NK-92 (cell line): Measurements from ENCODE around the gene BAMBI.

Experiments used
- DNase-seq: peaks from one replicate; lab custom pipeline; 2025; ENCODE audit not compliant: unreplicated experiment; lab: John Stamatoyannopoulos, UW

Gene BAMBI

GRCh38 chr10:28674782-28675181, 2.5 kb upstream of the BAMBI start:
- DNase-seq = no peak

- DNase-seq = no peak
These were observed 874 bp upstream of the BAMBI start for GRCh38 chr10:28676326-28676967.

GRCh38 chr10:28677888-28678686, 766 bp downstream of the BAMBI start:
- DNase-seq = no peak

DNA sequence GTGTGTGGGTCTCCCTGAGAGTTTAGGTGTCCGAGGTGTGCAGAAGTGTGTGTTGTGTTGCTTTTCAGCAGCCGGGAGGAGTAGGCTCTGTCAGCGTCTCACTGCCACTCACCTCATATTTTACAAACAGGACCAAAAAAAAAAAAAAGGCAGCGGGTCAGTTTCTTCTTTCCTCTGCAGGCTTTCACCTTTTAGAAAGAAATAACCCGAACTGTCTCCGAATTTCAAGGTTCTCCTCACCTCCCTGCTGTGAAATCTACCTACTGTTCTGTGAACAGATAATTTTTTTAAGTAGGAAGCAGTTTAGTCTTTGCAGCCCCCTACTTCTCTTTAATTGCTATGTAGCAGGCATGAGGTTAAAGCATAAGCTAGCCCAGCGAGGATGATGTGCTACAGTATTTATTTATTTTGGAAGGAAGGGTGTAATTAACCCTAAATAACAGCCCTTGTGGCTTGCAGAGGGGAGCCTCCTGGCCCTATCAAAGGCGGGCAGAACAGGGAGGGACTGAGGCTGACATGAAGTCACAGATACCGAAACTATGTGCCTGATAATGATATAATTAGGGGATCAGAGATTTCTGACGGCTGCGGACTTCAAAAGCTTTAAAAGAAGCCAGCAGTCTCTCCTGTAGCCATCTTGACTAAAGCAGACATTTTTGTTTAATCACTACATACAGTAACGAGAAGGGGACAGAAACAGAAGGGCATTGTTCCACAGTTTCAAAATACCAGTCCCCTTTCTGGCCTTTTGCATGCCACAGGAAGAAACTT, 1.6 kb downstream of the BAMBI start:
- no peak for DNase-seq

GRCh38 chr10:28679581-28680357, 2.4 kb downstream of the BAMBI start:
- no peak for DNase-seq

- no peak for DNase-seq
These were observed 3.0 kb downstream of the BAMBI start for GRCh38 chr10:28680358-28680752.

DNA sequence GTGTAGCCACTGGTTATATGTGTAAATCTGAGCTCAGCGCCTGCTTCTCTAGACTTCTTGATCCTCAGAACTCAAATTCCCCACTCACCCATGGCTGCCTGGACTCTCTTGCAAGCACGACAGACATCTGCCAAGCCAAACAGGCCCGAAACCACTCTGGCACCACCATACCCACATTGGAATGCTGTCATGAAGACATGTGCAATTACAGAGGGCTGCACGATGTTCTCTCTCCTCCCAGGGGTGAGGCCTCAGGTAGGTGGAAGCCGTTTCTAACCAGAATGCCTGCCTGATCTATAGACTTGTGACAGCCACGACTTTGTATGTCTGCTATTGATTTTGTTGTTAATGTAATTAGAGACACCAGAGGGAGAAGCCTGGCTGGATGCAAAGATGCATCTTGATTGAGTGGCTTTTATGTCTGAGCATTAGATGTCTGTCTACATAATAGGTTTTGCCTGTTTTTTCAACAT, 4.0 kb downstream of the BAMBI start:
- no peak for DNase-seq

DNA sequence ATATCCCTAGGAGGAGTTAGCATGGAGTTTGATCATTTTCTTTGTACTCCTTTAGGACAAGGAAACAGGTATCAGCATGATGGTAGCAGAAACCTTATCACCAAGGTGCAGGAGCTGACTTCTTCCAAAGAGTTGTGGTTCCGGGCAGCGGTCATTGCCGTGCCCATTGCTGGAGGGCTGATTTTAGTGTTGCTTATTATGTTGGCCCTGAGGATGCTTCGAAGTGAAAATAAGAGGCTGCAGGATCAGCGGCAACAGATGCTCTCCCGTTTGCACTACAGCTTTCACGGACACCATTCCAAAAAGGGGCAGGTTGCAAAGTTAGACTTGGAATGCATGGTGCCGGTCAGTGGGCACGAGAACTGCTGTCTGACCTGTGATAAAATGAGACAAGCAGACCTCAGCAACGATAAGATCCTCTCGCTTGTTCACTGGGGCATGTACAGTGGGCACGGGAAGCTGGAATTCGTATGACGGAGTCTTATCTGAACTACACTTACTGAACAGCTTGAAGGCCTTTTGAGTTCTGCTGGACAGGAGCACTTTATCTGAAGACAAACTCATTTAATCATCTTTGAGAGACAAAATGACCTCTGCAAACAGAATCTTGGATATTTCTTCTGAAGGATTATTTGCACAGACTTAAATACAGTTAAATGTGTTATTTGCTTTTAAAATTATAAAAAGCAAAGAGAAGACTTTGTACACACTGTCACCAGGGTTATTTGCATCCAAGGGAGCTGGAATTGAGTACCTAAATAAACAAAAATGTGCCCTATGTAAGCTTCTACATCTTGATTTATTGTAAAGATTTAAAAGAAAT, 4.8 kb downstream of the BAMBI start:
- DNase-seq = no peak

DNA sequence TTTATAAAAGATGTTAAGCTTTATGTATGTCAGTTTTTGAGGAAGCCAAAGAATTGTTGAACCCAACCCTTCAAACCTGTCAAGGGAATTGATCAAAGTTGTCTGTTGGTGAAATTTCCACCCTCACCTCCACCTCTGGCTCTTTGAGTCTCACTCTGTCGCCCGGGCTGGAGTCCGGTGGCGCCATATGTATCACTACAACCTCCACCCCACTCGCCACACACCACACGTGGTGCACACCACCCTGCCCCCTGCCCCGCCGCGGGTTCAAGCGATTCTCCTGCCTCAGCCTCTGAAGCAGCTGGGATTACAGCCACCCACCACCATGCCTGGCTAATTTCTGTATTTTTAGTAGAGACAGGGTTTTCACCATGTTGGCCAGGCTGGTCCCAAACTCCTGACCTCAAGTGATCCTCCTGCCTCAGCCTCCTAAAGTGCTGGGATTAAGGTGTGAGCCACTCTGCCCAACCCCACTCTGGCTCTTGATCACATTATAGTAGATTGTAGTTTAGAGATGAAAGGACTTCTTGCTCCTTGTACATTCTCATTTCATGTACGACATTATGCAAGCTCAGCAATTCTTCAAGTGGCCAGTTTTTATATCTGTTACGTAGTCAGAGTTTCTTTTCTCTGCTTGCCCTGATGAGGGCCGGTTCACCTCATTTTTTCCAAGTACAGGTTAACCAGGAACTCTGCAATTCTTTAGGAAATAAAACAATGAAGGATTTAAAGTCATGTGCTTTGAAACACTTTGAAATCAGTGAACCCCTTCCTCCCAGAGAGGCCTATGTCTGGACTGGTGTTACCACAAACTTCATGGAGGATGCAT, 7.0 kb downstream of the BAMBI start:
- no peak for DNase-seq

GRCh38 chr10:28684986-28685580, 7.8 kb downstream of the BAMBI start:
- DNase-seq = no peak

DNA sequence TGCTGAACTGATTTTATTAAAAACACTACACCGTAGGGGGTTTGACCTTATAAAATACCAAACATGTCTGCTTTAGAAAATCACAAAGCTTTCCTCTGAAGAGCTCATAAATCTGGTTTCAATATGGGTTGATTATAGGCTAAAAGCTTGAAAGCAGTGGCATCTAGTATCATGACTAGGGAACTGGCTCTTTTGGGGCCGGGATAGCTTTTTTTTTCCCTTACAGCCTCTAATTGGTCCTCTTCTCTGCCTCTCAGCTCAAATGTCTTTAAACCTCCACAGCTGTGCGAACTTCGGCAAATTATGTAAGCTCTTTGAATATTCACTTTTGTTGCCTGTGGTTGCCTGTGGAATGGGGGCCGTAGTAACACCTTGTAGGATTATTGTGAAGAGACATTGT, 8.4 kb downstream of the BAMBI start:
- no peak for DNase-seq

DNA sequence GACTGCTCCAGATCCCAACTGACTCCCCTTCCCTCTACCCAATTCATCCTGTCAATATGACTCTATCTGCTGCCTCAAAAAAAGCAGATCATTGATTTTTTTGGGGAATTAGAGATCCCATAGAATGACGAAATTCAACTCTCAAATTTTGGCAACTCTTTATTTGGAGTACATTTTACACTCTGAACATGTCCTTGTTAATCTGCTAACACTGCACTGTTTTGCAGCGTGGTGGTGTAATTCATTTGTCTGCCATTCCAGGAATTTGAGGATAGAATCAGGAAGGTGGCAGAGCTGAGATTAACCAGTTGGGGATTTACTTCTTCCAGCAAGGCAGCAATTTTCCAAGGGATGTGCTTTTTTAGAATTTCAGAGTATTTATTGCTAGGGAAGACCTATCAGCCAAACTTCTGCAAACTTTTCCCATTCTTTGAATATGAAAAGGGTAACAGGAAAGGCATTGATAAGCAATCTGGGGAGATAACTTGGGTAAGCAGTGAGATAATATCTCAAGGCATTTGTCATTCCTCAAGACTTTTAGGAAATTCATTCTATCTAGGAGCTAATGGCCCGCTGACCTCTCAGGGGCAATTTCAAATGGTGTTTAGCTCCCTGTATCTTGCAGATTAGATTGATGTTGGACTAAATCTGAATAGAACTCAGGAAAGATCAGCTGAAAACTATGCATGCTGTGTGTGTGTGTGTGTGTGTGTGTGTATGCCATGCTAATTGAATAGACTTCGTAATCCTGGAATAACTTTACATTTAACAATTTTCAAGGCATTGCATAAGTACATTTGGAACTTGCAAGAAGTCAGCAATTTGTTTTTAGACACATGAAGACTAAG, 9.7 kb downstream of the BAMBI start:
- no peak for DNase-seq

GRCh38 chr10:28687683-28688001, 10.3 kb downstream of the BAMBI start:
- DNase-seq = no peak

- DNase-seq = no peak
These were observed 13.2 kb downstream of the BAMBI start for GRCh38 chr10:28690545-28690944.

DNA sequence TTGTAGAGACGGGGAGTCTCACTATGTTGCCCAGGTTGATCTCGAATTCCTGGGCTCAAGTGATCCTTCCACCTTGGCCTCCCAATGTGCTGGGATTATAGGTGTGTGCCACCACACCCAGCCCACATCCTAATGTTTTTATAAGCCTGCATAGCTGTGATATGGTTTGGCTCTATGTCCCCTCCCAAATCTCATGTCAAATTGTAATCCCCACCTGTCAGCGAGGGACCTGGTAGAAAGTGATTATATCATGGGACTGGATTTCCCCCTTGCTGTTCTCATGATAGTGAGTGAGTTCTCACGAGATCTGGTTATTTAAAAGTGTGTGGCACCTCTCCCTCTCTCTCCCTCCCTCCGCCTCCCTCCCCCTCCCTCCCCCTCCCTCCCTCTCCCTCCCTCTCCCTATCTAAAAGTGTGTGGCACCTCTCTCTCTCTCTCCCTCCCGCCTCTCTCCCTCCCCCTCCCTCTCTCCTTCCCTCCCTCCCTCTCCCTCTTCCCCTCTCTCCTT, 13.9 kb downstream of the BAMBI start:
- DNase-seq = no peak

DNA sequence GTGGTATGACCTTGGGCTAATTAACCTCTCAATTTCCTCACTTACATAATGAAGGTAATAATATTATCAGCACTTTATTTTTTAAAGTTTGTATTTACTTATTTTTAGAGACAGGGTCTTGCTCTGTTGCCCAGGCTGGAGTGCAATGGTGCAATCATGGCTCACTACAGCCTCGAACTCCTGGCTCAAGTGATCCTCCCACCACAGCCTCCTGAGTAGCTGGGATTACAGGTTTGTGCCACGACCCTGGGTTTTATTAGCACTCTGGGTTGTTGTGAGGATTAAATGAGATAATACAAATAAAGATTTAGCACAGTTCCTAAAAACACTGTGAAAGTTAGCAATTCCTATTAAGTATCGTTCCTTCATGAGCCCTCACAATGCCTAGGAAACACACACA, 14.7 kb downstream of the BAMBI start:
- no peak for DNase-seq

DNA sequence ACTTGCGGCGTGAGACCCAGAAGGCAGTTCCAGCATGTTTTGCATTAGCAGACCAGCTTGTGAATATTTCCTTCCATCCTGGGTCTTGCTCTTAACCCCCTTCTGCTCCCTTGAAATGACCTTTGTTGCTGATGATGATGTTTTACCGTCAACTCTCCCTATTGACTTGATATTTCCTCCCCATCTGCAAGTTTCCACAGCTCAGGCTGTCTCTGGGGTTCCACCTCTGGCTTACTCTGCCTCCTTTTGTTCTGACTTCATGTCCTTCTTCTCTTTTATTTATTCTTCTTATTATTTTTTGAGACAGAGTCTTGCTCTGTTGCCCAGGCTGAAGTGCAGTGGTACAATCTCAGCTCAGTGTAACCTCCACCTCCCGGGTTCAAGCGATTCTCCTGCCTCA, 17.2 kb downstream of the BAMBI start:
- DNase-seq = no peak

GRCh38 chr10:28698075-28698474, 20.8 kb downstream of the BAMBI start:
- no peak for DNase-seq
